Measurements from ENCODE around the gene RFC3. TPM values are rescaled to one million over a fixed set of nuclear protein-coding genes. Genes with fewer than 3 reads are reported as not detected.

RFC3 gene
- total and polyA plus RNA-seq, 9 of the 15 experiments (the other 6 are each of a cell fraction or from before 2014, with no cell fraction given), result 31.3 to 94.0 (median 54.0) TPM

DNA sequence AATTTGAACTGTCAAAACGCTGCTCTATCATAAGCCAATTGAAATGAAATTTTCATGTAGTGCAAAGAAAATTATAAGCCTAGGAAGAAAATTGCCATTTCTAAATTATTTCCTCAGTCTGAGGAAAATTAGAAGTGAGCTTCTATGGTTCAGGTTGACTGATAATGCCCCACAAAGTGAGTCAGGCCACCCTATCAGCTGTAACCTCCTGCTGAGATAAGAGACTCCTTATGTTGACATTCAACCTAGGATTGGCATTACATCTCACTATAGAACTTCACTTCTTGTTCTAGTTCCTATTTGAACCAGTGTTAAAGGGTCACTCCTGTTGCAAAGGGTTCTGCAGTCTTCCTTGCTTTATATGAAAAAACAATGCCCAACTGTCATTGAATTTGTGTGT is 32.6 kb upstream of the RFC3 start:
- ATAC-seq (peak; percentile 56; the same call in 2 of the 3 replicates), FAIRE-seq (no peak), DNase-seq (ENCODE audit: extremely low read depth in 1 of 4, low spot score in 3 of 4) (peak in 3 of 4 experiments; percentile 6 to 14 (median 14))
- in situ Hi-C loops (cut with MboI) (no loop called here), intact Hi-C loops (cut with micrococcal nuclease) (no loop called here)
- H3K9me1 ChIP-seq (ENCODE audit: control insufficient read depth, insufficient read depth, low read length), result no peaks in the 10 kb centered on the region
- BruUV-seq (replicated peaks), result no TSS peak
- no peaks in the 10 kb centered on the region for H3K36me3 ChIP-seq (ENCODE audit: control insufficient read depth, insufficient read depth, low read length)
- no peaks in the 10 kb centered on the region for H3K4me1 ChIP-seq (replicated peaks in 1 of 2; ENCODE audit: control insufficient read depth in 2 of 2, insufficient read depth in 2 of 2, low read length in 2 of 2)
- no peak overlapping the region for H3K9ac ChIP-seq (ENCODE audit: insufficient read depth in 1 of 2, low read depth in 2 of 2, low read length in 2 of 2)
- H3K79me2 ChIP-seq (ENCODE audit: control insufficient read depth, insufficient read depth, low read length), result no peaks in the 10 kb centered on the region
- no peaks in the 10 kb centered on the region for H3K27me3 ChIP-seq (ENCODE audit: control insufficient read depth in 2 of 2, insufficient read depth in 2 of 2, low read length in 2 of 2)
- ChIA-PET POLR2A (no interaction called here), CTCF (ENCODE audit: low intra/inter-chr PET ratio) (no interaction called here)
- no peak for TF ChIP-seq MAZ (CRISPR knock-in tag; conservative IDR thresholded peaks at IDR 0.05 in 1 of 2, IDR thresholded peaks at IDR 0.05 in 1 of 2)
- no peak for TF ChIP-seq HDAC8 (tag; IDR thresholded peaks at IDR 0.05)
- TF ChIP-seq ARID1B (IDR thresholded peaks at IDR 0.05), result peak; percentile 77
- 0 out of 2 replicates have a peak, but pooled peaks have one; percentile 5 for TF ChIP-seq EP300 (IDR thresholded peaks at IDR 0.05; ENCODE audit: low read length)
- peak; percentile 53 for TF ChIP-seq TAL1 (IDR thresholded peaks at IDR 0.05)
- 0 out of 4 replicates have a peak, but pooled peaks of 1 of the 2 experiments have one; percentile 23 for TF ChIP-seq RCOR1 (IDR thresholded peaks at IDR 0.05; ENCODE audit: borderline replicate concordance in 1 of 2, low read depth in 2 of 2, low read length in 2 of 2)
- TF ChIP-seq FOSL1 (tag; conservative IDR thresholded peaks at IDR 0.05), result peak; percentile 79
- TF ChIP-seq TEAD4 (IDR thresholded peaks at IDR 0.05; ENCODE audit: low read length), result peak; percentile 54; the same call in 1 of the 2 replicates
- TF ChIP-seq TEAD4 (CRISPR knock-in tag; IDR thresholded peaks at IDR 0.05; ENCODE audit: borderline replicate concordance), result no peak
- TF ChIP-seq KLF10 (CRISPR knock-in tag; IDR thresholded peaks at IDR 0.05), result no peak
- TF ChIP-seq SMARCE1 (IDR thresholded peaks at IDR 0.05), result peak; percentile 33; the same call in 1 of the 2 replicates
- TF ChIP-seq TCF3 (CRISPR knock-in tag; IDR thresholded peaks at IDR 0.05), result peak; percentile 60
- TF ChIP-seq JUND (IDR thresholded peaks at IDR 0.05; ENCODE audit: borderline replicate concordance, low read depth, low read length), result peak; percentile 68; the same call in 1 of the 2 replicates
- peak; percentile 73; the same call in 1 of the 3 replicates for TF ChIP-seq JUND (tag; IDR thresholded peaks at IDR 0.05; ENCODE audit: borderline replicate concordance, low read depth, low read length)
- peak; percentile 60; the same call in 1 of the 2 replicates for TF ChIP-seq CBFA2T3 (IDR thresholded peaks at IDR 0.05)
- TF ChIP-seq PHB (CRISPR knock-in tag; IDR thresholded peaks at IDR 0.05), result no peak
- TF ChIP-seq ZNF12 (CRISPR knock-in tag; IDR thresholded peaks at IDR 0.05), result no peak
- no peak for TF ChIP-seq CREBBP (IDR thresholded peaks at IDR 0.05; ENCODE audit: low read depth, low read length)
- TF ChIP-seq CBFA2T2 (conservative IDR thresholded peaks at IDR 0.05), result 0 out of 2 replicates have a peak, but pooled peaks have one; percentile 6
- TF ChIP-seq NCOR1 (IDR thresholded peaks at IDR 0.05), result no peak
- TF ChIP-seq E2F3 (CRISPR knock-in tag; IDR thresholded peaks at IDR 0.05), result no peak
- TF ChIP-seq NR2C2 (CRISPR knock-in tag; IDR thresholded peaks at IDR 0.05), result no peak
- no peak for TF ChIP-seq NR2C2 (tag; IDR thresholded peaks at IDR 0.05)
- peak; percentile 67; the same call in 1 of the 2 replicates for TF ChIP-seq SMARCA4 (IDR thresholded peaks at IDR 0.05)
- 0% methylated on average over 1 of the region's 1 CpG for WGBS (ENCODE audit: insufficient coverage, low coverage, missing lambda C conversion rate)
- H3K4me3 ChIP-seq, result no peak overlapping the region
- no peaks in the 10 kb centered on the region for H3K9me3 ChIP-seq (replicated peaks; ENCODE audit: control insufficient read depth, insufficient read depth, low read depth, low read length)
- no peak overlapping the region for H3K4me2 ChIP-seq (ENCODE audit: insufficient read depth, low read length)
- no peaks in the 10 kb centered on the region for H4K20me1 ChIP-seq (replicated peaks; ENCODE audit: control insufficient read depth, insufficient read depth, low read length)
- no peak overlapping the region for H3K27ac ChIP-seq (ENCODE audit: extremely low read depth, low read depth, low read length)
- H2AFZ ChIP-seq (ENCODE audit: low read depth, low read length), result no peak overlapping the region
